ENCODE results near the gene BEST2. TPM values are rescaled to one million over a fixed set of nuclear protein-coding genes. Genes with fewer than 3 reads are reported as not detected.
"Not testable (repeated sequence)": the region's sequence is repeated elsewhere in the genome, so short reads cannot be mapped to it uniquely, and the experiment has no call there.

Gene BEST2
- total RNA-seq, 1 donor from 2014 or later = not detected

GRCh38 chr19:12711187-12711586, 40.4 kb upstream of the BEST2 start:
- no peak overlapping the region for H3K4me3 ChIP-seq (ENCODE audit: low read depth, low read length)
- TF ChIP-seq CTCF (IDR thresholded peaks at IDR 0.05; ENCODE audit: insufficient read depth, low read length, severe bottlenecking) = no peak
- FAIRE-seq (no peak), DNase-seq (ENCODE audit: low read depth) (no peak)
- peaks cover 39% of the 10 kb centered on the region for H3K36me3 ChIP-seq (ENCODE audit: control insufficient read depth, insufficient read depth, low read length)
- no peaks in the 10 kb centered on the region for H3K27me3 ChIP-seq (ENCODE audit: control insufficient read depth, insufficient read depth, low read length)

- peaks cover 40% of the 10 kb centered on the region for H3K36me3 ChIP-seq (ENCODE audit: control insufficient read depth, insufficient read depth, low read length)
- H3K27me3 ChIP-seq (ENCODE audit: control insufficient read depth, insufficient read depth, low read length); FAIRE-seq; H3K4me3 ChIP-seq (ENCODE audit: low read depth, low read length); DNase-seq (ENCODE audit: low read depth): not testable (repeated sequence)
These were observed 39.5 kb upstream of the BEST2 start for GRCh38 chr19:12712077-12712476.

GRCh38 chr19:12713304-12713703, 38.3 kb upstream of the BEST2 start:
- H3K4me3 ChIP-seq (ENCODE audit: low read depth, low read length); H3K27me3 ChIP-seq (ENCODE audit: control insufficient read depth, insufficient read depth, low read length); DNase-seq (ENCODE audit: low read depth); FAIRE-seq: not testable (repeated sequence)
- peaks cover 40% of the 10 kb centered on the region for H3K36me3 ChIP-seq (ENCODE audit: control insufficient read depth, insufficient read depth, low read length)

- no peaks in the 10 kb centered on the region for H3K27me3 ChIP-seq (ENCODE audit: control insufficient read depth, insufficient read depth, low read length)
- DNase-seq (ENCODE audit: low read depth) (no peak), FAIRE-seq (no peak)
- H3K4me3 ChIP-seq (ENCODE audit: low read depth, low read length) = no peak overlapping the region
- no peak for TF ChIP-seq CTCF (IDR thresholded peaks at IDR 0.05; ENCODE audit: insufficient read depth, low read length, severe bottlenecking)
- H3K36me3 ChIP-seq (ENCODE audit: control insufficient read depth, insufficient read depth, low read length) = peaks cover 45% of the 10 kb centered on the region
These were observed 36.5 kb upstream of the BEST2 start for GRCh38 chr19:12715102-12715501.

- H3K36me3 ChIP-seq (ENCODE audit: control insufficient read depth, insufficient read depth, low read length) = peaks cover 40% of the 10 kb centered on the region
- no peak overlapping the region for H3K4me3 ChIP-seq (ENCODE audit: low read depth, low read length)
- DNase-seq (ENCODE audit: low read depth) (no peak), FAIRE-seq (no peak)
- no peak for TF ChIP-seq CTCF (IDR thresholded peaks at IDR 0.05; ENCODE audit: insufficient read depth, low read length, severe bottlenecking)
- no peaks in the 10 kb centered on the region for H3K27me3 ChIP-seq (ENCODE audit: control insufficient read depth, insufficient read depth, low read length)
These were observed 35.7 kb upstream of the BEST2 start for GRCh38 chr19:12715929-12716328.

- no peak for DNase-seq (ENCODE audit: low read depth)
- H3K36me3 ChIP-seq (ENCODE audit: control insufficient read depth, insufficient read depth, low read length) = peaks cover 19% of the 10 kb centered on the region
- H3K27me3 ChIP-seq (ENCODE audit: control insufficient read depth, insufficient read depth, low read length) = no peaks in the 10 kb centered on the region
- TF ChIP-seq CTCF (IDR thresholded peaks at IDR 0.05; ENCODE audit: insufficient read depth, low read length, severe bottlenecking) = no peak
- H3K4me3 ChIP-seq (ENCODE audit: low read depth, low read length) = peak overlapping the region; percentile 89
- FAIRE-seq = no peak
These were observed 31.3 kb upstream of the BEST2 start for GRCh38 chr19:12720296-12720695.

GRCh38 chr19:12720851-12721655, 30.5 kb upstream of the BEST2 start:
- TF ChIP-seq CTCF (IDR thresholded peaks at IDR 0.05; ENCODE audit: insufficient read depth, low read length, severe bottlenecking) = no peak
- DNase-seq (ENCODE audit: low read depth) (no peak), FAIRE-seq (no peak)
- Histone ChIP-seq H3K4me3 (ENCODE audit: low read depth, low read length) (peak overlapping the region; percentile 89), H3K27me3 (ENCODE audit: control insufficient read depth, insufficient read depth, low read length) (no peaks in the 10 kb centered on the region), H3K36me3 (ENCODE audit: control insufficient read depth, insufficient read depth, low read length) (peaks cover 13% of the 10 kb centered on the region)
